Endothelial cell of umbilical vein (primary cell): Measurements from ENCODE around the gene ABCA9.

Source experiments
- CTCF ChIP-seq, 2 donors: IDR thresholded peaks; 1 replicate in 1 of 2; 2 replicates in 1 of 2; pipeline ENCODE4 v1.5.1; 2011; ENCODE audit warnings: low read length in 2 of 2, mild to moderate bottlenecking in 2 of 2, moderate library complexity in 2 of 2, control low read depth in 1 of 2, inconsistent platforms in 1 of 2, low read depth in 1 of 2; ENCODE audit not compliant: insufficient read depth in 1 of 2; ENCODE audit errors: extremely low read depth in 1 of 2
- FOS ChIP-seq: IDR thresholded peaks from 2 replicates; pipeline ENCODE4 v1.6.1; 2011; ENCODE audit warnings: mild to moderate bottlenecking, low read length, moderate library complexity, borderline replicate concordance; ENCODE audit not compliant: insufficient read depth
- POLR2A ChIP-seq: IDR thresholded peaks from 2 replicates; pipeline ENCODE4 v1.6.1; 2012; ENCODE audit warnings: low read depth, mild to moderate bottlenecking, control low read depth, low read length

- TF ChIP-seq CTCF (IDR thresholded peaks at IDR 0.05; ENCODE audit: extremely low read depth in 1 of 2, insufficient read depth in 1 of 2, low read depth in 1 of 2, low read length in 2 of 2) (no peak), POLR2A (no peak), FOS (no peak)
Measured at GRCh38 chr17:69043098-69043734, 17.5 kb downstream of the ABCA9 start.
